Measurements from ENCODE around the gene DLGAP1.

GRCh38 chr18:3653263-3653850, 801.8 kb downstream of the DLGAP1 start:
- no peak for TF ChIP-seq CTCF (IDR thresholded peaks at IDR 0.05)
- TF ChIP-seq POLR2A (IDR thresholded peaks at IDR 0.05) = no peak
- no peak for TF ChIP-seq EP300 (IDR thresholded peaks at IDR 0.05)
